HepG2 (cell line): ENCODE data around the gene HAGHL. TPM values are rescaled to one million over a fixed set of nuclear protein-coding genes. Genes with fewer than 3 reads are reported as not detected.

Source experiments
- FOXK2 ChIP-seq: fragments of 450-650 bp; IDR thresholded peaks from 2 replicates; pipeline ENCODE4 v1.6.1; 2016
- JUN ChIP-seq: sonication (generic); formaldehyde crosslinking; IDR thresholded peaks from 2 replicates; pipeline ENCODE4 v1.4.0; 2020; ENCODE audit warnings: mild to moderate bottlenecking, missing genetic modification reagents
- MXI1 ChIP-seq: IDR thresholded peaks from 3 replicates; pipeline ENCODE4 v1.6.1; 2012; ENCODE audit warnings: low read depth, low read length, inconsistent platforms, borderline replicate concordance
- NONO ChIP-seq, 2 experiments: fragments of 450-650 bp in 1 of 2; sonication (generic) in 1 of 2; formaldehyde crosslinking in 1 of 2; IDR thresholded peaks in 1 of 2; conservative IDR thresholded peaks in 1 of 2; 2 replicates each; pipeline versions ENCODE4 v1.6.1 to v1.8.0; 2017 to 2022; ENCODE audit warnings: mild to moderate bottlenecking in 1 of 2, missing genetic modification reagents in 1 of 2, moderate library complexity in 1 of 2
- THAP11 ChIP-seq: IDR thresholded peaks from 2 replicates; pipeline ENCODE4 v1.6.1; 2016; ENCODE audit warnings: missing biosample characterization, missing genetic modification reagents
- ZFP90 ChIP-seq: sonication (generic); formaldehyde crosslinking; IDR thresholded peaks from 2 replicates; pipeline ENCODE4 v1.8.0; 2022; ENCODE audit warnings: missing genetic modification reagents, mild to moderate bottlenecking, inconsistent platforms, borderline replicate concordance
- ZKSCAN1 ChIP-seq: fragments of 150-350 bp; IDR thresholded peaks from 2 replicates; pipeline ENCODE4 v1.6.1; 2014; ENCODE audit warnings: low read length
- ZNF235 ChIP-seq: sonication (generic); formaldehyde crosslinking; IDR thresholded peaks from 2 replicates; pipeline ENCODE4 v1.8.1; 2023; ENCODE audit warnings: mild to moderate bottlenecking, missing genetic modification reagents, borderline replicate concordance
- ZNF253 ChIP-seq: sonication (generic); formaldehyde crosslinking; IDR thresholded peaks from 2 replicates; pipeline ENCODE4 v1.8.0; 2022; ENCODE audit warnings: mild to moderate bottlenecking, missing genetic modification reagents, borderline replicate concordance
- ZNF83 ChIP-seq: sonication (generic); formaldehyde crosslinking; IDR thresholded peaks from 2 replicates; pipeline ENCODE4 v1.4.0; 2020; ENCODE audit warnings: missing genetic modification reagents, mild to moderate bottlenecking, borderline replicate concordance
- polyA plus RNA-seq, 8 experiments: library from polyadenylated mRNA; depleted of rRNA in 3 of 8; stranded (reverse) in 7 of 8; unstranded in 1 of 8; fragments of >200 nt; fragmentation: Illumina TruSeq in 4 of 8; extraction: Trizol in 4 of 8; gene quantifications; 2 replicates each; pipeline versions ENCODE4 v1.2.1 to v1.2.3, GENCODE V29; 2011 to 2016; ENCODE audit warnings: low read depth in 4 of 8, missing spikeins in 1 of 8, mixed read lengths in 1 of 8; ENCODE audit not compliant: insufficient read depth in 1 of 8
- total RNA-seq, 5 experiments: library from RNA; depleted of rRNA; stranded (reverse); fragments of >200 nt; fragmentation: Illumina TruSeq; extraction: Trizol; gene quantifications; 2 replicates each; pipeline ENCODE4 v1.2.3, GENCODE V29; 2016; ENCODE audit warnings: low read depth in 1 of 5
- TF ChIP-seq, protein P1 (sequence below): sonication (generic); formaldehyde crosslinking; IDR thresholded peaks from 2 replicates; pipeline ENCODE4 v1.4.0; 2020; ENCODE audit warnings: mild to moderate bottlenecking, missing genetic modification reagents, borderline replicate concordance
- TF ChIP-seq, protein P2 (sequence below): sonication (generic); formaldehyde crosslinking; IDR thresholded peaks from 2 replicates; pipeline ENCODE4 v1.5.1; 2020; ENCODE audit warnings: mild to moderate bottlenecking, missing genetic modification reagents, moderate library complexity
- TF ChIP-seq, protein P3 (sequence below): sonication (generic); formaldehyde crosslinking; IDR thresholded peaks from 2 replicates; pipeline ENCODE4 v1.9.0; 2021; ENCODE audit warnings: missing genetic modification reagents, borderline replicate concordance
- TF ChIP-seq, protein P4 (sequence below): sonication (generic); formaldehyde crosslinking; conservative IDR thresholded peaks from 2 replicates; pipeline ENCODE4 v1.4.0; 2020; ENCODE audit warnings: missing genetic modification reagents

The HAGHL gene
- total and polyA plus RNA-seq, 2 of the 13 experiments (the other 11 are each of a cell fraction or from before 2014, with no cell fraction given) = 3.4 to 8.4 TPM

DNA sequence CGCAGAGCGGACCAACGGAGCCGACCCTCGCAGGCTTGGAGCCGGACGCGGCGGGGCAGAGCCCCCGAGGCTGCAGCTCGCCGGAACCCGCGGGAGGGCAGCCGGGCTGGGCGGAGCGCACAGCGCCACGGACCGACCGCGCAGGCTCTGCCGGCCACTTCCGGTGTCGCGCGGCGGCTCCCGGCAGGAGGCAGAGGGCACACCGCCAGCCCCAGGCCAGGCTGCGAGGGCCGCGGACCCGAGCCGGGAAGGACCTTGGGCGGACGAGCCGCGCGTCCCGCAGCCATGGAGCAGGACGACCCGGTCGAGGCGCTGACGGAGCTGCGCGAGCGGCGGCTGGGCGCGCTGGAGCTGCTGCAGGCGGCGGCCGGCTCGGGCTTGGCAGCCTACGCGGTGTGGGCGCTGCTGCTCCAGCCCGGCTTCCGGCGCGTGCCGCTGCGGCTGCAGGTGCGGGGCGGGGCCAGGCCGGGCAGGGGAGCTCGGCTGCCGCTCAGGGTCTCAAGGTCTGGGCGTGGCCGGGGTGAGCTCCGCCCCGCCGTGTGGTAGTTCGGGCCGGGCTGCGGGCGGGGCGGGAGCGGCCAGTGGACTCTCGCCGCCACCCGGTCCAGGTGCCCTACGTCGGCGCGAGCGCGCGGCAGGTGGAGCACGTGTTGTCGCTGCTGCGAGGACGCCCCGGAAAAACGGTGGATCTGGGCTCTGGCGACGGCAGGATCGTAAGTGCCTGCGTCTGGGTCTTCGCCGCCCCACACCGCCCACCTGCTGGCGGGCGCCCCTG is 5.7 kb upstream of the HAGHL start, which contains the start of gene ANTKMT (continued):
- TF ChIP-seq, protein P1, sequence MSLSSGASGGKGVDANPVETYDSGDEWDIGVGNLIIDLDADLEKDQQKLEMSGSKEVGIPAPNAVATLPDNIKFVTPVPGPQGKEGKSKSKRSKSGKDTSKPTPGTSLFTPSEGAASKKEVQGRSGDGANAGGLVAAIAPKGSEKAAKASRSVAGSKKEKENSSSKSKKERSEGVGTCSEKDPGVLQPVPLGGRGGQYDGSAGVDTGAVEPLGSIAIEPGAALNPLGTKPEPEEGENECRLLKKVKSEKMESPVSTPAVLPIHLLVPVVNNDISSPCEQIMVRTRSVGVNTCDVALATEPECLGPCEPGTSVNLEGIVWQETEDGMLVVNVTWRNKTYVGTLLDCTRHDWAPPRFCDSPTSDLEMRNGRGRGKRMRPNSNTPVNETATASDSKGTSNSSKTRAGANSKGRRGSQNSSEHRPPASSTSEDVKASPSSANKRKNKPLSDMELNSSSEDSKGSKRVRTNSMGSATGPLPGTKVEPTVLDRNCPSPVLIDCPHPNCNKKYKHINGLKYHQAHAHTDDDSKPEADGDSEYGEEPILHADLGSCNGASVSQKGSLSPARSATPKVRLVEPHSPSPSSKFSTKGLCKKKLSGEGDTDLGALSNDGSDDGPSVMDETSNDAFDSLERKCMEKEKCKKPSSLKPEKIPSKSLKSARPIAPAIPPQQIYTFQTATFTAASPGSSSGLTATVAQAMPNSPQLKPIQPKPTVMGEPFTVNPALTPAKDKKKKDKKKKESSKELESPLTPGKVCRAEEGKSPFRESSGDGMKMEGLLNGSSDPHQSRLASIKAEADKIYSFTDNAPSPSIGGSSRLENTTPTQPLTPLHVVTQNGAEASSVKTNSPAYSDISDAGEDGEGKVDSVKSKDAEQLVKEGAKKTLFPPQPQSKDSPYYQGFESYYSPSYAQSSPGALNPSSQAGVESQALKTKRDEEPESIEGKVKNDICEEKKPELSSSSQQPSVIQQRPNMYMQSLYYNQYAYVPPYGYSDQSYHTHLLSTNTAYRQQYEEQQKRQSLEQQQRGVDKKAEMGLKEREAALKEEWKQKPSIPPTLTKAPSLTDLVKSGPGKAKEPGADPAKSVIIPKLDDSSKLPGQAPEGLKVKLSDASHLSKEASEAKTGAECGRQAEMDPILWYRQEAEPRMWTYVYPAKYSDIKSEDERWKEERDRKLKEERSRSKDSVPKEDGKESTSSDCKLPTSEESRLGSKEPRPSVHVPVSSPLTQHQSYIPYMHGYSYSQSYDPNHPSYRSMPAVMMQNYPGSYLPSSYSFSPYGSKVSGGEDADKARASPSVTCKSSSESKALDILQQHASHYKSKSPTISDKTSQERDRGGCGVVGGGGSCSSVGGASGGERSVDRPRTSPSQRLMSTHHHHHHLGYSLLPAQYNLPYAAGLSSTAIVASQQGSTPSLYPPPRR (CRISPR knock-in tag) = 0 out of 2 replicates have a peak, but pooled peaks have one; percentile 46
- no peak for TF ChIP-seq ZNF235 (CRISPR knock-in tag)
- TF ChIP-seq ZFP90 (CRISPR knock-in tag) = 0 out of 2 replicates have a peak, but pooled peaks have one; percentile 67
- TF ChIP-seq MXI1 = peak; percentile 40; the same call in 1 of the 3 replicates
- TF ChIP-seq JUN (CRISPR knock-in tag) = peak; percentile 33; the same call in 1 of the 2 replicates
- TF ChIP-seq NONO (IDR thresholded peaks at IDR 0.05) = no peak
- peak; percentile 65; the same call in 1 of the 2 replicates for TF ChIP-seq NONO (CRISPR knock-in tag; conservative IDR thresholded peaks at IDR 0.05)
- 0 out of 2 replicates have a peak, but pooled peaks have one; percentile 54 for TF ChIP-seq ZNF83 (CRISPR knock-in tag)
- TF ChIP-seq, protein P2, sequence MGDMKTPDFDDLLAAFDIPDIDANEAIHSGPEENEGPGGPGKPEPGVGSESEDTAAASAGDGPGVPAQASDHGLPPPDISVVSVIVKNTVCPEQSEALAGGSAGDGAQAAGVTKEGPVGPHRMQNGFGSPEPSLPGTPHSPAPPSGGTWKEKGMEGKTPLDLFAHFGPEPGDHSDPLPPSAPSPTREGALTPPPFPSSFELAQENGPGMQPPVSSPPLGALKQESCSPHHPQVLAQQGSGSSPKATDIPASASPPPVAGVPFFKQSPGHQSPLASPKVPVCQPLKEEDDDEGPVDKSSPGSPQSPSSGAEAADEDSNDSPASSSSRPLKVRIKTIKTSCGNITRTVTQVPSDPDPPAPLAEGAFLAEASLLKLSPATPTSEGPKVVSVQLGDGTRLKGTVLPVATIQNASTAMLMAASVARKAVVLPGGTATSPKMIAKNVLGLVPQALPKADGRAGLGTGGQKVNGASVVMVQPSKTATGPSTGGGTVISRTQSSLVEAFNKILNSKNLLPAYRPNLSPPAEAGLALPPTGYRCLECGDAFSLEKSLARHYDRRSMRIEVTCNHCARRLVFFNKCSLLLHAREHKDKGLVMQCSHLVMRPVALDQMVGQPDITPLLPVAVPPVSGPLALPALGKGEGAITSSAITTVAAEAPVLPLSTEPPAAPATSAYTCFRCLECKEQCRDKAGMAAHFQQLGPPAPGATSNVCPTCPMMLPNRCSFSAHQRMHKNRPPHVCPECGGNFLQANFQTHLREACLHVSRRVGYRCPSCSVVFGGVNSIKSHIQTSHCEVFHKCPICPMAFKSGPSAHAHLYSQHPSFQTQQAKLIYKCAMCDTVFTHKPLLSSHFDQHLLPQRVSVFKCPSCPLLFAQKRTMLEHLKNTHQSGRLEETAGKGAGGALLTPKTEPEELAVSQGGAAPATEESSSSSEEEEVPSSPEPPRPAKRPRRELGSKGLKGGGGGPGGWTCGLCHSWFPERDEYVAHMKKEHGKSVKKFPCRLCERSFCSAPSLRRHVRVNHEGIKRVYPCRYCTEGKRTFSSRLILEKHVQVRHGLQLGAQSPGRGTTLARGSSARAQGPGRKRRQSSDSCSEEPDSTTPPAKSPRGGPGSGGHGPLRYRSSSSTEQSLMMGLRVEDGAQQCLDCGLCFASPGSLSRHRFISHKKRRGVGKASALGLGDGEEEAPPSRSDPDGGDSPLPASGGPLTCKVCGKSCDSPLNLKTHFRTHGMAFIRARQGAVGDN (CRISPR knock-in tag) = peak; percentile 96
- TF ChIP-seq THAP11 (CRISPR knock-in tag) = peak; percentile 90
- TF ChIP-seq, protein P3, sequence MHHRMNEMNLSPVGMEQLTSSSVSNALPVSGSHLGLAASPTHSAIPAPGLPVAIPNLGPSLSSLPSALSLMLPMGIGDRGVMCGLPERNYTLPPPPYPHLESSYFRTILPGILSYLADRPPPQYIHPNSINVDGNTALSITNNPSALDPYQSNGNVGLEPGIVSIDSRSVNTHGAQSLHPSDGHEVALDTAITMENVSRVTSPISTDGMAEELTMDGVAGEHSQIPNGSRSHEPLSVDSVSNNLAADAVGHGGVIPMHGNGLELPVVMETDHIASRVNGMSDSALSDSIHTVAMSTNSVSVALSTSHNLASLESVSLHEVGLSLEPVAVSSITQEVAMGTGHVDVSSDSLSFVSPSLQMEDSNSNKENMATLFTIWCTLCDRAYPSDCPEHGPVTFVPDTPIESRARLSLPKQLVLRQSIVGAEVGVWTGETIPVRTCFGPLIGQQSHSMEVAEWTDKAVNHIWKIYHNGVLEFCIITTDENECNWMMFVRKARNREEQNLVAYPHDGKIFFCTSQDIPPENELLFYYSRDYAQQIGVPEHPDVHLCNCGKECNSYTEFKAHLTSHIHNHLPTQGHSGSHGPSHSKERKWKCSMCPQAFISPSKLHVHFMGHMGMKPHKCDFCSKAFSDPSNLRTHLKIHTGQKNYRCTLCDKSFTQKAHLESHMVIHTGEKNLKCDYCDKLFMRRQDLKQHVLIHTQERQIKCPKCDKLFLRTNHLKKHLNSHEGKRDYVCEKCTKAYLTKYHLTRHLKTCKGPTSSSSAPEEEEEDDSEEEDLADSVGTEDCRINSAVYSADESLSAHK = no peak
- TF ChIP-seq, protein P4, sequence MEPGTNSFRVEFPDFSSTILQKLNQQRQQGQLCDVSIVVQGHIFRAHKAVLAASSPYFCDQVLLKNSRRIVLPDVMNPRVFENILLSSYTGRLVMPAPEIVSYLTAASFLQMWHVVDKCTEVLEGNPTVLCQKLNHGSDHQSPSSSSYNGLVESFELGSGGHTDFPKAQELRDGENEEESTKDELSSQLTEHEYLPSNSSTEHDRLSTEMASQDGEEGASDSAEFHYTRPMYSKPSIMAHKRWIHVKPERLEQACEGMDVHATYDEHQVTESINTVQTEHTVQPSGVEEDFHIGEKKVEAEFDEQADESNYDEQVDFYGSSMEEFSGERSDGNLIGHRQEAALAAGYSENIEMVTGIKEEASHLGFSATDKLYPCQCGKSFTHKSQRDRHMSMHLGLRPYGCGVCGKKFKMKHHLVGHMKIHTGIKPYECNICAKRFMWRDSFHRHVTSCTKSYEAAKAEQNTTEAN (CRISPR knock-in tag) = peak; percentile 43; the same call in 1 of the 2 replicates
- no peak for TF ChIP-seq ZKSCAN1
- 0 out of 2 replicates have a peak, but pooled peaks have one; percentile 20 for TF ChIP-seq ZNF253 (CRISPR knock-in tag)
- TF ChIP-seq FOXK2 = no peak
